Measurements from ENCODE around the gene DMXL1. TPM values are rescaled to one million over a fixed set of nuclear protein-coding genes. Genes with fewer than 3 reads are reported as not detected.
"Not testable (repeated sequence)": the region's sequence is repeated elsewhere in the genome, so short reads cannot be mapped to it uniquely, and the experiment has no call there.

DMXL1 gene
- total and polyA plus RNA-seq, 7 donors: 6.7 to 106 (median 50.8) TPM

- no peaks in the 10 kb centered on the region for H3K9me3 ChIP-seq
- DNase-seq: no peak
- TF ChIP-seq EP300 (IDR thresholded peaks at IDR 0.05): no peak
- no peak for TF ChIP-seq POLR2A (IDR thresholded peaks at IDR 0.05)
- no peak for TF ChIP-seq POLR2AphosphoS5 (IDR thresholded peaks at IDR 0.05)
- no peak for TF ChIP-seq CTCF (IDR thresholded peaks at IDR 0.05)
- H3K4me3 ChIP-seq: no peak overlapping the region
- intact Hi-C loops (cut with DNase I): no loop called here
- no peak overlapping the region for H3K27ac ChIP-seq
- H3K36me3 ChIP-seq: peaks cover 0 to 43% (median 0%) of the 10 kb centered on the region in 4 donors
- WGBS, 2 donors: 98 to 100% methylated on average over 2 of the region's 2 CpGs
- no peaks in the 10 kb centered on the region for H3K27me3 ChIP-seq
- H3K4me1 ChIP-seq: no peaks in the 10 kb centered on the region
These were observed 52.4 kb downstream of the DMXL1 start for GRCh38 chr5:119123280-119123679.

GRCh38 chr5:119129770-119130169, 58.9 kb downstream of the DMXL1 start:
- H3K27me3 ChIP-seq: no peaks in the 10 kb centered on the region
- 69 to 91% methylated on average over 2 of the region's 2 CpGs for WGBS, 2 donors
- H3K4me3 ChIP-seq: no peak overlapping the region
- H3K9me3 ChIP-seq: no peaks in the 10 kb centered on the region
- peaks cover 4 to 51% (median 20%) of the 10 kb centered on the region in 4 donors for H3K36me3 ChIP-seq
- TF ChIP-seq EP300 (IDR thresholded peaks at IDR 0.05) (no peak), CTCF (IDR thresholded peaks at IDR 0.05) (no peak), POLR2AphosphoS5 (IDR thresholded peaks at IDR 0.05) (no peak), POLR2A (IDR thresholded peaks at IDR 0.05) (no peak)
- DNase-seq: no peak
- H3K4me1 ChIP-seq: no peaks in the 10 kb centered on the region
- no peak overlapping the region for H3K27ac ChIP-seq
- intact Hi-C loops (cut with DNase I): no loop called here

GRCh38 chr5:119131530-119132304, 60.8 kb downstream of the DMXL1 start:
- Histone ChIP-seq H3K36me3 (peaks cover 4 to 58% (median 24%) of the 10 kb centered on the region in 4 donors), H3K27me3 (no peaks in the 10 kb centered on the region), H3K9me3 (no peaks in the 10 kb centered on the region), H3K27ac (no peak overlapping the region), H3K4me1 (no peaks in the 10 kb centered on the region), H3K4me3 (no peak overlapping the region)
- intact Hi-C loops (cut with DNase I): no loop called here
- TF ChIP-seq POLR2AphosphoS5 (IDR thresholded peaks at IDR 0.05): no peak
- no peak for TF ChIP-seq EP300 (IDR thresholded peaks at IDR 0.05)
- TF ChIP-seq POLR2A (IDR thresholded peaks at IDR 0.05): no peak
- no peak for TF ChIP-seq CTCF (IDR thresholded peaks at IDR 0.05)
- DNase-seq: no peak
- WGBS, 2 donors: 97 to 100% methylated on average over 2 of the region's 2 CpGs

- H3K9me3 ChIP-seq; H3K4me3 ChIP-seq; DNase-seq; H3K4me1 ChIP-seq; H3K27ac ChIP-seq; H3K27me3 ChIP-seq; intact Hi-C loops (cut with DNase I): not testable (repeated sequence)
- WGBS, 2 donors: 97 to 99% methylated on average over 4 of the region's 4 CpGs
- H3K36me3 ChIP-seq: peaks cover 0 to 42% (median 27%) of the 10 kb centered on the region in 4 donors
These were observed 64.9 kb downstream of the DMXL1 start for GRCh38 chr5:119135743-119136142.

- intact Hi-C loops (cut with DNase I): no loop called here
- TF ChIP-seq POLR2A (IDR thresholded peaks at IDR 0.05) (no peak), POLR2AphosphoS5 (IDR thresholded peaks at IDR 0.05) (no peak), CTCF (IDR thresholded peaks at IDR 0.05) (no peak), EP300 (IDR thresholded peaks at IDR 0.05) (no peak)
- DNase-seq: no peak
- Histone ChIP-seq H3K36me3 (peaks cover 0 to 42% (median 27%) of the 10 kb centered on the region in 4 donors), H3K27ac (no peak overlapping the region), H3K9me3 (no peaks in the 10 kb centered on the region), H3K4me3 (no peak overlapping the region), H3K4me1 (no peaks in the 10 kb centered on the region), H3K27me3 (no peaks in the 10 kb centered on the region)
- WGBS, 2 donors: 97 to 98% methylated on average over 7 of the region's 7 CpGs
These were observed 65.9 kb downstream of the DMXL1 start for GRCh38 chr5:119136666-119137318.
